Sigmoid colon (tissue), 3 donors: ENCODE results near the gene SV2B.

Experiments used
- CTCF ChIP-seq, 4 experiments: fragments of 450-650 bp in 3 of 4; fragments of 200-600 bp in 1 of 4; IDR thresholded peaks; one replicate each; pipeline ENCODE4 v1.5.1; 2016 to 2019; ENCODE audit warnings: antibody characterized with exemption in 4 of 4, mild to moderate bottlenecking in 3 of 4, moderate library complexity in 2 of 4
- POLR2A ChIP-seq, 2 donors: fragments of 450-650 bp; IDR thresholded peaks; one replicate each; pipeline ENCODE4 v1.6.1; 2016; ENCODE audit warnings: antibody characterized with exemption in 2 of 2, mild to moderate bottlenecking in 2 of 2, moderate library complexity in 2 of 2

- TF ChIP-seq POLR2A (IDR thresholded peaks at IDR 0.05) (no peak), CTCF (IDR thresholded peaks at IDR 0.05) (no peak)
Observed at GRCh38 chr15:91070872-91071271, 29.2 kb upstream of the SV2B start.
